AG04449 (cell line): ENCODE measurements around the gene USB1.

ENCODE experiments used
- CTCF ChIA-PET: fragments of 350-600 bp; formaldehyde crosslinking; extraction: SDS; loops from one replicate; lab custom pipeline; 2021; ENCODE audit warnings: antibody characterized with exemption; lab: Yijun Ruan, JAX
- POLR2A ChIA-PET: fragments of 400-600, 350-600 bp; formaldehyde crosslinking; extraction: SDS; loops from one replicate; lab custom pipeline; 2020; ENCODE audit warnings: antibody characterized with exemption, inconsistent platforms; lab: Yijun Ruan, JAX
- DNase-seq: peaks from one replicate; pipeline ENCODE4 v3.0.0-alpha.2; 2010; ENCODE audit warnings: low read depth, low spot score
- H3K4me3 ChIP-seq: 2 replicates; pipeline ENCODE4 v1.5.1; 2011; ENCODE audit warnings: low read depth, mild to moderate bottlenecking, control low read depth, low read length
- TF ChIP-seq, protein P1 (sequence below): IDR thresholded peaks from one replicate; pipeline ENCODE4 v1.5.1; 2011; ENCODE audit warnings: mild to moderate bottlenecking, moderate library complexity, low read length, control low read depth, inconsistent platforms; ENCODE audit not compliant: insufficient read depth; ENCODE audit errors: missing control alignments

Gene USB1

GRCh38 chr16:57966986-57967385 is 34.2 kb upstream of the USB1 start:
- TF ChIP-seq, protein P1, sequence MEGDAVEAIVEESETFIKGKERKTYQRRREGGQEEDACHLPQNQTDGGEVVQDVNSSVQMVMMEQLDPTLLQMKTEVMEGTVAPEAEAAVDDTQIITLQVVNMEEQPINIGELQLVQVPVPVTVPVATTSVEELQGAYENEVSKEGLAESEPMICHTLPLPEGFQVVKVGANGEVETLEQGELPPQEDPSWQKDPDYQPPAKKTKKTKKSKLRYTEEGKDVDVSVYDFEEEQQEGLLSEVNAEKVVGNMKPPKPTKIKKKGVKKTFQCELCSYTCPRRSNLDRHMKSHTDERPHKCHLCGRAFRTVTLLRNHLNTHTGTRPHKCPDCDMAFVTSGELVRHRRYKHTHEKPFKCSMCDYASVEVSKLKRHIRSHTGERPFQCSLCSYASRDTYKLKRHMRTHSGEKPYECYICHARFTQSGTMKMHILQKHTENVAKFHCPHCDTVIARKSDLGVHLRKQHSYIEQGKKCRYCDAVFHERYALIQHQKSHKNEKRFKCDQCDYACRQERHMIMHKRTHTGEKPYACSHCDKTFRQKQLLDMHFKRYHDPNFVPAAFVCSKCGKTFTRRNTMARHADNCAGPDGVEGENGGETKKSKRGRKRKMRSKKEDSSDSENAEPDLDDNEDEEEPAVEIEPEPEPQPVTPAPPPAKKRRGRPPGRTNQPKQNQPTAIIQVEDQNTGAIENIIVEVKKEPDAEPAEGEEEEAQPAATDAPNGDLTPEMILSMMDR, result no peak
- ChIA-PET CTCF (interaction anchor here (1.0 kb wide), 1 partner anchor 10 kb away, joined by 3 read pairs; a partner anchor contains a TSS), POLR2A (no interaction called here)
- no peak for DNase-seq
- H3K4me3 ChIP-seq, result no peak overlapping the region

DNA sequence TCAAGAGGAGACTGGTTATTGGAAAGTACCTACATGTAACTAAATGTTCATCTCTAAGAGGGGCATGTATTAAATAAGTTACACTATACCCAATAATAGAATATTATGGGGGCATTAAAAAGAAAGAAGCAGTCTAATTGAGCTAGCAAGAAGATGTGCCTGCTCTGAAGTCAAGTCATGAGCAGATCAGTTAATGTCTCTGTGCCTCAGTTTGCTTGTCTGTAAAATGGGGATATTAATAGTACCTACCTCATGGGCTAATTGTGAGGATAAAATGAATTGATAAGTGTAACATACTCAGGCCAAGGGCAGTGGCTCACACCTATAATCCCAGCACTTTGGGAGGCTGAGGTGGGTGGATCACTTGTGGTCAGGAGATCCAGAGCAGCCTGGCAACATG is 33.3 kb upstream of the USB1 start:
- POLR2A ChIA-PET, result no interaction called here
- TF ChIP-seq, protein P1, result no peak
- no peak overlapping the region for H3K4me3 ChIP-seq
- CTCF ChIA-PET, result no interaction called here
- DNase-seq, result no peak

- ChIA-PET POLR2A (no interaction called here), CTCF (no interaction called here)
- DNase-seq, result no peak
- no peak overlapping the region for H3K4me3 ChIP-seq
- TF ChIP-seq, protein P1, result no peak
Measured at GRCh38 chr16:57969451-57970123, 31.6 kb upstream of the USB1 start.

DNA sequence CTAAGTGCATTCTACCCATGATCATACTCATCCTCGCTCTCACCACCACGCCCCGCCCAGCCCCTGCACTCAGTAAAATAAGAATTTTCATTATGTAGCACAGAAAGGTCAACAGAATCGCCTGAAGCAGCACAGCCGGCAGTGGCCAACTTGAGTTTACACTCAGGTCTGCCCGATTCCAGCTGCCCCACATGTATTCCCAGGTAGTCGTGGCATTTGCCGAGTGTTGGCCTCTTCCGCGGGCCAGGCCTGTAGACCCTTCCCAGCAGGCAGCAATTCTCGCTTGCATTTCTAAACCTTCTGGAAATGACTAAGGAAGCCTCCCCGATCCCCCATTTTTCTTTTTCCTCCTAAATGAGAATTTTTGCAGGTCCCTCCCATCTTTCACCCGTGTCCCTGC is 30.9 kb upstream of the USB1 start:
- CTCF ChIA-PET, result no interaction called here
- POLR2A ChIA-PET, result no interaction called here
- no peak for DNase-seq
- TF ChIP-seq, protein P1, result no peak
- no peak overlapping the region for H3K4me3 ChIP-seq

GRCh38 chr16:57970970-57971369 is 30.2 kb upstream of the USB1 start, which contains the start of gene CNGB1:
CNGB1 (minus strand) TSS chr16:57971128; CDS start chr16:57967286, 3,842 bp downstream.
- H3K4me3 ChIP-seq, result no peak within 1 kb of the TSS
- CTCF ChIA-PET, result no interaction called here
- TF ChIP-seq, protein P1, result no peak
- POLR2A ChIA-PET, result no interaction called here
- no peak for DNase-seq

DNA sequence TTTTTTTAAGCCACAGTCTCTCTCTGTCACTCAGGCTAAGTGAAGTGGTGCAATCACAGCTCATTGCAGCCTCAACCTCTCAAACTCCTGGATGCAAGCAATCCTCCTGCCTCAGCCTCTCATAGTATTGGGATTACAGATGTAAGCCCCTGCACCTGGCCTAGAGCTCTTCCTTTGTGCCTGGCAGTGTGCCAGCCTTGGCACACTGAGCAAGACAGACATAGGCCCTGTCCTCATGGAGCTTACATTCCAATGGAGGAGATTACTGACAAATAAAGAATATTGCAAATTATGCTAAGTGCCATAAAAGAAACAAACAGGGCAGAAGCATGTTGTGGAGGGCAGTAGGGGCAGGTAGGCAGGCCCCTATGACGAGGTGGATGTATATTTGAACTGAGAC is 29.4 kb upstream of the USB1 start:
- no peak for DNase-seq
- TF ChIP-seq, protein P1, result no peak
- ChIA-PET CTCF (no interaction called here), POLR2A (interaction anchor here (1.1 kb wide), 1 partner anchor 52 kb away, joined by 4 read pairs; no protein-coding TSS in a partner anchor)
- no peak overlapping the region for H3K4me3 ChIP-seq
